Panc1 (cell line): ENCODE results near the gene USP32. TPM values are rescaled to one million over a fixed set of nuclear protein-coding genes. Genes with fewer than 3 reads are reported as not detected.

Source experiments
- ATAC-seq: fragments of 200-7000 bp; cut with Tn5 transposase; 2 replicates; pipeline ENCODE4 v1.9.1; 2020; ENCODE audit warnings: mild to moderate bottlenecking, moderate library complexity
- BruUV-seq: library from RNA; stranded (reverse); fragments of 400-500 nt; replicated peaks from 2 replicates; lab custom pipeline; 2021; lab: Mats Ljungman, UMichigan
- CTCF ChIA-PET: fragments of 300-600 bp; sonication (Branson Sonifier 250); formaldehyde crosslinking; loops from one replicate; lab custom pipeline; 2022; ENCODE audit warnings: antibody characterized with exemption; lab: Charles Lee
- POLR2A ChIA-PET: fragments of 300-600 bp; sonication (Branson Sonifier 250); formaldehyde crosslinking; loops from one replicate; lab custom pipeline; 2022; ENCODE audit warnings: antibody characterized with exemption; lab: Charles Lee
- DNase-seq: peaks from one replicate; pipeline ENCODE4 v3.0.0-alpha.2; 2010; ENCODE audit warnings: low read depth, low spot score
- H3K27ac ChIP-seq: 2 replicates; pipeline ENCODE4 v1.5.1; 2011; ENCODE audit warnings: mild to moderate bottlenecking, low read length, inconsistent platforms
- H3K27me3 ChIP-seq: fragments of 200-500 bp; sonication (Bioruptor generic); 2 replicates; pipeline ENCODE4 v1.6.0; 2014; ENCODE audit warnings: low read length, inconsistent platforms; ENCODE audit not compliant: control insufficient read depth, insufficient read depth
- H3K36me3 ChIP-seq: fragments of 200-500 bp; sonication (Bioruptor generic); 2 replicates; pipeline ENCODE4 v1.5.1; 2014; ENCODE audit warnings: inconsistent platforms, mild to moderate bottlenecking, low read length, moderate library complexity; ENCODE audit not compliant: control insufficient read depth, insufficient read depth
- H3K4me1 ChIP-seq: 2 replicates; pipeline ENCODE4 v1.5.1; 2011; ENCODE audit warnings: inconsistent platforms, mild to moderate bottlenecking, low read length, moderate library complexity; ENCODE audit not compliant: control insufficient read depth, insufficient read depth
- H3K4me3 ChIP-seq, 2 experiments: 2 replicates each; pipeline ENCODE4 v1.5.1; 2011 to 2012; ENCODE audit warnings: low read depth in 2 of 2, low read length in 2 of 2, mild to moderate bottlenecking in 2 of 2, inconsistent platforms in 1 of 2, moderate library complexity in 1 of 2
- H3K9me3 ChIP-seq: fragments of 200-500 bp; sonication (Bioruptor generic); 2 replicates; pipeline ENCODE4 v1.5.1; 2014; ENCODE audit warnings: low read depth, mild to moderate bottlenecking, inconsistent platforms, low read length, moderate library complexity; ENCODE audit not compliant: control insufficient read depth, insufficient read depth
- POLR2AphosphoS5 ChIP-seq: IDR thresholded peaks from 2 replicates; pipeline ENCODE4 v1.6.1; 2012; ENCODE audit warnings: mild to moderate bottlenecking, low read depth, low read length, moderate library complexity
- SIN3A ChIP-seq: IDR thresholded peaks from 2 replicates; pipeline ENCODE4 v1.6.1; 2012; ENCODE audit warnings: low read depth, mild to moderate bottlenecking, low read length, moderate library complexity, borderline replicate concordance; ENCODE audit not compliant: insufficient read depth
- TCF7L2 ChIP-seq: IDR thresholded peaks from 2 replicates; pipeline ENCODE4 v1.6.1; 2011; ENCODE audit warnings: mild to moderate bottlenecking, low read depth, low read length, inconsistent platforms
- in situ Hi-C: cut with HindIII; loops from 2 replicates; pipeline ENCODE4 v1.10.0; 2016; ENCODE audit warnings: low sequenced_read_pairs, low pct_unique_long_range_greater_than_20kb
- intact Hi-C: fragments of 100-400 bp; cut with micrococcal nuclease; formaldehyde crosslinking; loops from one replicate; pipeline ENCODE4 v1.10.0; 2022; ENCODE audit not compliant: unreplicated experiment
- total RNA-seq: library from RNA; stranded (reverse); gene quantifications from one replicate; pipeline ENCODE4 v1.2.1, GENCODE V29; 2021; ENCODE audit not compliant: unreplicated experiment
- TF ChIP-seq, protein P1 (sequence below), 2 experiments: IDR thresholded peaks; 2 replicates each; pipeline ENCODE4 v1.6.1; 2011 to 2012; ENCODE audit warnings: low read depth in 2 of 2, control low read depth in 1 of 2, low read length in 1 of 2, mild to moderate bottlenecking in 1 of 2, moderate library complexity in 1 of 2; ENCODE audit not compliant: insufficient read depth in 1 of 2
- TF ChIP-seq, protein P2 (sequence below): fragments of 450-650 bp; IDR thresholded peaks from 2 replicates; pipeline ENCODE4 v1.5.1; 2017; ENCODE audit warnings: mild to moderate bottlenecking

Gene USP32
- total RNA-seq, 1 experiment from 2014 or later: 45.5 TPM

DNA sequence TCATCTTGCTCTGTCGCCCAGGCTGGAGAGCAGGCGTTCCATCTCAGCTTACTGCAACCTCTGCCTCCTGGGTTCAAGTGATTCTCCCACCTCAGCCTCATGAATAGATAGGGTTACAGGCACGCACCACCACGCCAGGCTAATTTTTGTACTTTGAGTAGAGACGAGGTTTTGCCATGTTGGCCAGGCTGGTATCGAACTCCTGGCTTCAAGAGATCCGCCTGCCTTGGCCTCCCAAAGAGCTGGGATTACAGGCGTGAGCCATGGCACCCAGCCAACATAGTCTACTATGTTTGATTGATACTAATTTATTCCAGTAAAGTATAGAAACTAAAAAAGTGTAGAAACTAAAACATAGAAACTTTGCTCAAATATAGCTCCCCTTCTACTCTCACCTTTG, 147.3 kb downstream of the USP32 start:
- ATAC-seq: no peak
- TF ChIP-seq TCF7L2 (no peak), SIN3A (no peak), POLR2AphosphoS5 (no peak)
- TF ChIP-seq, protein P1, sequence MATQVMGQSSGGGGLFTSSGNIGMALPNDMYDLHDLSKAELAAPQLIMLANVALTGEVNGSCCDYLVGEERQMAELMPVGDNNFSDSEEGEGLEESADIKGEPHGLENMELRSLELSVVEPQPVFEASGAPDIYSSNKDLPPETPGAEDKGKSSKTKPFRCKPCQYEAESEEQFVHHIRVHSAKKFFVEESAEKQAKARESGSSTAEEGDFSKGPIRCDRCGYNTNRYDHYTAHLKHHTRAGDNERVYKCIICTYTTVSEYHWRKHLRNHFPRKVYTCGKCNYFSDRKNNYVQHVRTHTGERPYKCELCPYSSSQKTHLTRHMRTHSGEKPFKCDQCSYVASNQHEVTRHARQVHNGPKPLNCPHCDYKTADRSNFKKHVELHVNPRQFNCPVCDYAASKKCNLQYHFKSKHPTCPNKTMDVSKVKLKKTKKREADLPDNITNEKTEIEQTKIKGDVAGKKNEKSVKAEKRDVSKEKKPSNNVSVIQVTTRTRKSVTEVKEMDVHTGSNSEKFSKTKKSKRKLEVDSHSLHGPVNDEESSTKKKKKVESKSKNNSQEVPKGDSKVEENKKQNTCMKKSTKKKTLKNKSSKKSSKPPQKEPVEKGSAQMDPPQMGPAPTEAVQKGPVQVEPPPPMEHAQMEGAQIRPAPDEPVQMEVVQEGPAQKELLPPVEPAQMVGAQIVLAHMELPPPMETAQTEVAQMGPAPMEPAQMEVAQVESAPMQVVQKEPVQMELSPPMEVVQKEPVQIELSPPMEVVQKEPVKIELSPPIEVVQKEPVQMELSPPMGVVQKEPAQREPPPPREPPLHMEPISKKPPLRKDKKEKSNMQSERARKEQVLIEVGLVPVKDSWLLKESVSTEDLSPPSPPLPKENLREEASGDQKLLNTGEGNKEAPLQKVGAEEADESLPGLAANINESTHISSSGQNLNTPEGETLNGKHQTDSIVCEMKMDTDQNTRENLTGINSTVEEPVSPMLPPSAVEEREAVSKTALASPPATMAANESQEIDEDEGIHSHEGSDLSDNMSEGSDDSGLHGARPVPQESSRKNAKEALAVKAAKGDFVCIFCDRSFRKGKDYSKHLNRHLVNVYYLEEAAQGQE (IDR thresholded peaks at IDR 0.05; ENCODE audit: insufficient read depth in 1 of 2, low read depth in 2 of 2, low read length in 1 of 2): no peak
- TF ChIP-seq, protein P2, sequence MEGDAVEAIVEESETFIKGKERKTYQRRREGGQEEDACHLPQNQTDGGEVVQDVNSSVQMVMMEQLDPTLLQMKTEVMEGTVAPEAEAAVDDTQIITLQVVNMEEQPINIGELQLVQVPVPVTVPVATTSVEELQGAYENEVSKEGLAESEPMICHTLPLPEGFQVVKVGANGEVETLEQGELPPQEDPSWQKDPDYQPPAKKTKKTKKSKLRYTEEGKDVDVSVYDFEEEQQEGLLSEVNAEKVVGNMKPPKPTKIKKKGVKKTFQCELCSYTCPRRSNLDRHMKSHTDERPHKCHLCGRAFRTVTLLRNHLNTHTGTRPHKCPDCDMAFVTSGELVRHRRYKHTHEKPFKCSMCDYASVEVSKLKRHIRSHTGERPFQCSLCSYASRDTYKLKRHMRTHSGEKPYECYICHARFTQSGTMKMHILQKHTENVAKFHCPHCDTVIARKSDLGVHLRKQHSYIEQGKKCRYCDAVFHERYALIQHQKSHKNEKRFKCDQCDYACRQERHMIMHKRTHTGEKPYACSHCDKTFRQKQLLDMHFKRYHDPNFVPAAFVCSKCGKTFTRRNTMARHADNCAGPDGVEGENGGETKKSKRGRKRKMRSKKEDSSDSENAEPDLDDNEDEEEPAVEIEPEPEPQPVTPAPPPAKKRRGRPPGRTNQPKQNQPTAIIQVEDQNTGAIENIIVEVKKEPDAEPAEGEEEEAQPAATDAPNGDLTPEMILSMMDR: no peak
- peaks cover 2% of the 10 kb centered on the region; the same call in 1 of the 2 replicates for H3K36me3 ChIP-seq
- no TSS peak for BruUV-seq
- intact Hi-C loops: no loop called here
- POLR2A ChIA-PET: no interaction called here
- no peaks in the 10 kb centered on the region for H3K27me3 ChIP-seq
- in situ Hi-C loops: no loop called here
- H3K4me3 ChIP-seq: no peak overlapping the region
- no peak for DNase-seq
- CTCF ChIA-PET: no interaction called here
- no peaks in the 10 kb centered on the region for H3K4me1 ChIP-seq
- H3K9me3 ChIP-seq: no peaks in the 10 kb centered on the region; the same call in 1 of the 2 replicates
- no peak overlapping the region for H3K27ac ChIP-seq

DNA sequence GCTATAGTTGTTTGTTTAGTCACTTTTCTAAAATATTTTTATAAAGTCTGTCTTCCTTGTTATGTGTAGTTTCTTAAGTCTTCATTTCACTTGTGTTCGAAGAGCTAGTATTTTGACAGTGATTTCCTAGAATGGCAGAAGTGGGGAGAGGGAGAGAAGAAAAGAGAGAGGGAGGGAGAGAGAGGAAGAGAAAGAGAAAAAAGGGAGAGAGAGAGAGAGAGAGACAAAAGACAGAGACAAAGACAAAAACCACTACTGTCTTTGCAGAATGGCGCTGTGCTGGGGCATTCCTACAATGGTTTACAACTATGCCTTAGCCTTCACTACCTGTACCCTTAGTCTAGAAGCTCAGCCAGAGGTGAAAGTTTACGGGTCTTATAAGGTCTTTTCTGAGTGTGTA, 151.6 kb downstream of the USP32 start:
- H3K9me3 ChIP-seq: no peaks in the 10 kb centered on the region
- no peaks in the 10 kb centered on the region for H3K27me3 ChIP-seq
- in situ Hi-C loops (no loop called here), intact Hi-C loops (no loop called here)
- no peak overlapping the region for H3K27ac ChIP-seq
- no peaks in the 10 kb centered on the region for H3K4me1 ChIP-seq
- ATAC-seq (no peak), DNase-seq (no peak)
- POLR2A ChIA-PET: no interaction called here
- CTCF ChIA-PET: no interaction called here
- H3K36me3 ChIP-seq: peaks cover 6% of the 10 kb centered on the region; the same call in 1 of the 2 replicates
- BruUV-seq: no TSS peak
- no peak overlapping the region for H3K4me3 ChIP-seq
- TF ChIP-seq, protein P1 (IDR thresholded peaks at IDR 0.05; ENCODE audit: insufficient read depth in 1 of 2, low read depth in 2 of 2, low read length in 1 of 2): no peak
- TF ChIP-seq POLR2AphosphoS5 (no peak), SIN3A (no peak), TCF7L2 (no peak)
- TF ChIP-seq, protein P2: no peak
